A549 (cell line): ENCODE results near the gene RPL13A. TPM values are rescaled to one million over a fixed set of nuclear protein-coding genes. Genes with fewer than 3 reads are reported as not detected.

Experiments
- ATAC-seq, 2 experiments: fragments of 200-7000 bp in 1 of 2; fragments of >200 bp in 1 of 2; cut with Nextera tagmentation in 1 of 2; cut with Tn5 transposase in 1 of 2; 3 replicates each; pipeline versions ENCODE4 v1.8.0 to v1.9.1; 2018 to 2020; ENCODE audit warnings: mild to moderate bottlenecking in 1 of 2, moderate library complexity in 1 of 2
- CTCF ChIA-PET: fragments of 300-600 bp; sonication (Branson Sonifier 250); formaldehyde crosslinking; extraction: SDS; loops from one replicate; lab custom pipeline; 2021; ENCODE audit warnings: antibody characterized with exemption, inconsistent platforms; lab: Yijun Ruan, JAX
- POLR2A ChIA-PET: fragments of 350-600 bp; formaldehyde crosslinking; extraction: SDS; loops from one replicate; lab custom pipeline; 2021; ENCODE audit warnings: antibody characterized with exemption, inconsistent platforms; lab: Yijun Ruan, JAX
- DNase-seq, 2 experiments: peaks; one replicate each; pipeline versions ENCODE4 v3.0.0 to v3.0.0-alpha.2; 2011 to 2016; ENCODE audit warnings: low read depth in 1 of 2, low spot score in 1 of 2
- FAIRE-seq: peaks from 2 replicates; lab custom pipeline; 2011; peaks lifted over from hg19 to GRCh38; lab: Jason Lieb, UNC
- H3K27ac ChIP-seq, 2 experiments: fragments of >200 bp; sonication (Bioruptor Twin); formaldehyde crosslinking; 3 replicates each; pipeline ENCODE4 v1.5.1; 2016 to 2017
- H3K4me1 ChIP-seq: fragments of >200 bp; sonication (Bioruptor Twin); formaldehyde crosslinking; 3 replicates; pipeline ENCODE4 v1.6.1; 2016
- H3K4me2 ChIP-seq: fragments of >200 bp; sonication (Bioruptor Twin); formaldehyde crosslinking; 3 replicates; pipeline ENCODE4 v1.6.1; 2016
- H3K4me3 ChIP-seq: fragments of >200 bp; sonication (Bioruptor Twin); formaldehyde crosslinking; 3 replicates; pipeline ENCODE4 v1.5.1; 2016
- H3K9me3 ChIP-seq: fragments of >200 bp; sonication (Bioruptor Twin); formaldehyde crosslinking; 3 replicates; pipeline ENCODE4 v1.6.1; 2016
- CBX8 ChIP-seq: fragments of 200-600 bp; sonication (generic); IDR thresholded peaks from 2 replicates; pipeline ENCODE4 v1.6.1; 2016
- CHD2 ChIP-seq: fragments of 150-350 bp; IDR thresholded peaks from 2 replicates; pipeline ENCODE4 v1.6.1; 2014; ENCODE audit warnings: low read length; ENCODE audit not compliant: partially characterized antibody
- EHF ChIP-seq: fragments of 250-450 bp; sonication (Bioruptor Pico); IDR thresholded peaks from 2 replicates; pipeline ENCODE4 v1.5.0; 2020; ENCODE audit warnings: mild to moderate bottlenecking
- ESRRA ChIP-seq: fragments of 150-350 bp; IDR thresholded peaks from 2 replicates; pipeline ENCODE4 v1.6.1; 2014; ENCODE audit warnings: mild to moderate bottlenecking, low read length, borderline replicate concordance
- FOSL2 ChIP-seq, 2 experiments: fragments of 450-650 bp in 1 of 2; fragments of >200 bp in 1 of 2; sonication (Bioruptor Twin) in 1 of 2; formaldehyde crosslinking; IDR thresholded peaks; 2 replicates each; pipeline versions ENCODE4 v1.5.0 to v1.6.1; 2016 to 2020; ENCODE audit warnings: mild to moderate bottlenecking in 1 of 2, moderate library complexity in 1 of 2
- HDAC2 ChIP-seq: fragments of 200-600 bp; sonication (generic); IDR thresholded peaks from 2 replicates; pipeline ENCODE4 v1.6.1; 2016
- HOXA7 ChIP-seq: fragments of 250-450 bp; sonication (Bioruptor Pico); IDR thresholded peaks from 2 replicates; pipeline ENCODE4 v1.5.0; 2020; ENCODE audit warnings: mild to moderate bottlenecking, moderate library complexity
- HOXB5 ChIP-seq: fragments of 250-450 bp; sonication (Bioruptor Pico); IDR thresholded peaks from 2 replicates; pipeline ENCODE4 v1.5.0; 2020; ENCODE audit warnings: mild to moderate bottlenecking, moderate library complexity
- JUNB ChIP-seq: fragments of >200 bp; sonication (Bioruptor Twin); formaldehyde crosslinking; IDR thresholded peaks from 2 replicates; pipeline ENCODE4 v1.6.1; 2016
- KDM1A ChIP-seq: fragments of 200-600 bp; sonication (generic); IDR thresholded peaks from 2 replicates; pipeline ENCODE4 v1.6.1; 2016; ENCODE audit warnings: low read depth, mild to moderate bottlenecking
- MAFK ChIP-seq: fragments of 450-650 bp; IDR thresholded peaks from 2 replicates; pipeline ENCODE4 v1.6.1; 2014; ENCODE audit not compliant: partially characterized antibody
- MAZ ChIP-seq: fragments of 150-350 bp; IDR thresholded peaks from 2 replicates; pipeline ENCODE4 v1.6.1; 2014; ENCODE audit warnings: antibody characterized with exemption, low read depth, low read length, borderline replicate concordance
- MYC ChIP-seq: IDR thresholded peaks from 2 replicates; pipeline ENCODE4 v1.6.1; 2012; ENCODE audit warnings: mild to moderate bottlenecking, inconsistent platforms, low read length, improper control_type of control experiment, borderline replicate concordance
- NR3C1 ChIP-seq: fragments of >200 bp; sonication (Bioruptor Twin); formaldehyde crosslinking; IDR thresholded peaks from 3 replicates; pipeline ENCODE4 v1.6.1; 2017
- POLR2A ChIP-seq: IDR thresholded peaks from 2 replicates; pipeline ENCODE4 v1.6.1; 2012; ENCODE audit warnings: mild to moderate bottlenecking, low read length
- POLR2AphosphoS2 ChIP-seq: conservative IDR thresholded peaks from 2 replicates; pipeline ENCODE4 v1.6.1; 2012; ENCODE audit warnings: low read length, improper control_type of control experiment, inconsistent platforms
- RAD21 ChIP-seq, 2 experiments: fragments of >200 bp in 1 of 2; sonication (Bioruptor Twin) in 1 of 2; formaldehyde crosslinking in 1 of 2; IDR thresholded peaks in 1 of 2; conservative IDR thresholded peaks in 1 of 2; 2 replicates in 1 of 2; 3 replicates in 1 of 2; pipeline ENCODE4 v1.6.1; 2012 to 2018; ENCODE audit warnings: inconsistent platforms in 1 of 2
- RARB ChIP-seq: fragments of 250-450 bp; sonication (Bioruptor Pico); IDR thresholded peaks from 2 replicates; pipeline ENCODE4 v1.8.0; 2021; ENCODE audit warnings: mild to moderate bottlenecking, moderate library complexity
- RNF2 ChIP-seq: fragments of 200-600 bp; sonication (generic); IDR thresholded peaks from 2 replicates; pipeline ENCODE4 v1.6.1; 2016; ENCODE audit warnings: low read depth, mild to moderate bottlenecking, antibody characterized with exemption, moderate library complexity, borderline replicate concordance
- SREBF2 ChIP-seq: fragments of 450-650 bp; IDR thresholded peaks from 2 replicates; pipeline ENCODE4 v1.6.1; 2014; ENCODE audit warnings: mild to moderate bottlenecking, moderate library complexity
- ZC3H11A ChIP-seq: fragments of 450-650 bp; IDR thresholded peaks from 2 replicates; pipeline ENCODE4 v1.6.1; 2014; ENCODE audit warnings: antibody characterized with exemption, mild to moderate bottlenecking
- ZNF302 ChIP-seq: fragments of 250-450 bp; sonication (Bioruptor Pico); IDR thresholded peaks from 2 replicates; pipeline ENCODE4 v1.9.0; 2021; ENCODE audit warnings: inconsistent platforms, mild to moderate bottlenecking, moderate library complexity
- ZSCAN20 ChIP-seq: fragments of 250-450 bp; sonication (Bioruptor Pico); IDR thresholded peaks from 2 replicates; pipeline ENCODE4 v1.8.0; 2022; ENCODE audit warnings: mild to moderate bottlenecking, moderate library complexity
- WGBS: methylation state at CpG from one replicate; pipeline ENCODE4 v1.1.6; 2017; ENCODE audit errors: missing lambda C conversion rate; 5-methylcytosine and 5-hydroxymethylcytosine counted together
- polyA plus RNA-seq, 4 experiments: library from polyadenylated mRNA; depleted of rRNA in 3 of 4; stranded (reverse); fragments of >200 nt; fragmentation: RNase III in 1 of 4; extraction: RNeasy Plus Mini Kit Qiagen cat#74134 plus additional on column Dnase treatment in 1 of 4; gene quantifications; 2 replicates in 3 of 4; 3 replicates in 1 of 4; pipeline ENCODE4 v1.2.3, GENCODE V29; 2011 to 2017
- TF ChIP-seq, protein P1 (sequence below): fragments of 250-450 bp; sonication (Bioruptor Pico); IDR thresholded peaks from 2 replicates; pipeline ENCODE4 v1.5.0; 2021; ENCODE audit warnings: mild to moderate bottlenecking, moderate library complexity, borderline replicate concordance
- TF ChIP-seq, protein P2 (sequence below): fragments of >200 bp; sonication (Bioruptor Twin); formaldehyde crosslinking; IDR thresholded peaks from 3 replicates; pipeline ENCODE4 v1.5.1; 2016
- TF ChIP-seq, protein P3 (sequence below): fragments of 450-650 bp; IDR thresholded peaks from 2 replicates; pipeline ENCODE4 v1.6.1; 2014; ENCODE audit warnings: antibody characterized with exemption
- TF ChIP-seq, protein P4 (sequence below): fragments of 250-450 bp; sonication (Bioruptor Pico); IDR thresholded peaks from 2 replicates; pipeline ENCODE4 v1.5.0; 2020; ENCODE audit warnings: low read depth, mild to moderate bottlenecking, moderate library complexity
- TF ChIP-seq, protein P5 (sequence below): IDR thresholded peaks from 2 replicates; pipeline ENCODE4 v1.6.1; 2012

RPL13A gene
- polyA plus RNA-seq, 2 of the 4 experiments (the other 2 are of a cell fraction), result 3,595 to 5,410 TPM

DNA sequence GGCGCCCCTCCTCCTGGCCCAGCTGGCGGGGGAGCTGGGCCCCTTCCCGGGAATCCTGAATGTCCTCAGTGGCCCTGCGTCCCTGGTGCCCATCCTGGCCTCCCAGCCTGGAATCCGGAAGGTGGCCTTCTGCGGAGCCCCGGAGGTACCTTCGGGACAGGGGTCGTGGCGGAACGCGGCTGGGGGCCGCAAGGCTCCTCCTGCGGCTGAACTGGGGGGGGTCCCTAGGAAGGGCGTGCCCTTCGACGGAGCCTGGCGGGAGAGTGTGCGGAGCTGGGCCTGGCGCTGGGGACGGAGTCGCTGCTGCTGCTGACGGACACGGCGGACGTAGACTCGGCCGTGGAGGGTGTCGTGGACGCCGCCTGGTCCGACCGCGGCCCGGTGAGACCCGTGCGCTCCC lies 25.8 kb upstream of the RPL13A start:
- no peak overlapping the region for H3K4me2 ChIP-seq
- H3K9me3 ChIP-seq, result no peaks in the 10 kb centered on the region
- H3K4me3 ChIP-seq, result no peak overlapping the region
- H3K4me1 ChIP-seq, result no peaks in the 10 kb centered on the region
- WGBS, result 97% methylated on average over 37 of the region's 37 CpGs
- no peak for TF ChIP-seq POLR2A
- no peak for TF ChIP-seq FOSL2 (IDR thresholded peaks at IDR 0.05)
- TF ChIP-seq FOSL2 (CRISPR knock-in tag; IDR thresholded peaks at IDR 0.05), result no peak
- no peak for TF ChIP-seq RAD21 (conservative IDR thresholded peaks at IDR 0.05 in 1 of 2, IDR thresholded peaks at IDR 0.05 in 1 of 2)
- no peak for TF ChIP-seq EHF (CRISPR knock-in tag)
- no peak for TF ChIP-seq RARB (CRISPR knock-in tag)
- no peak for TF ChIP-seq RNF2
- ATAC-seq (no peak), DNase-seq (no peak), FAIRE-seq (no peak)
- ChIA-PET POLR2A (interaction anchor here (0.6 kb wide), 1 partner anchor 125 kb away, joined by 3 read pairs; no protein-coding TSS in a partner anchor), CTCF (interaction anchor here (5.7 to 12.6 kb wide), 2 partner anchors 10 to 16 kb away, joined by 72 to 97 read pairs; partner anchors contain the start of gene FLT3LG)
- no peak overlapping the region for H3K27ac ChIP-seq

DNA sequence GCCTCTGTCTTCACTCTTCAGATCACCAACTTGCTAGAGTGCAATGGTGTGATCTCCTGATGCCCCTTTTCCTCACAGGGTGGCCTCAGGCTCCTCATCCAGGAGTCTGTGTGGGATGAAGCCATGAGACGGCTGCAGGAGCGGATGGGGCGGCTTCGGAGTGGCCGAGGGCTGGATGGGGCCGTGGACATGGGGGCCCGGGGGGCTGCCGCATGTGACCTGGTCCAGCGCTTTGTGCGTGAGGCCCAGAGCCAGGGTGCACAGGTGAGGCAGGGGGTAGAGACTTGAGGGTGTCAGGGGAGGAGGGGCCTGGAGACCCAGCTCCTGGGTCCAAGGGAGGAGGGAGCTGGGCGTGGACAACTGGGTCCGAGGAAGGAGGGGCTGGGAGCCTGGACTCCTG lies 24.9 kb upstream of the RPL13A start:
- FAIRE-seq, result no peak
- ChIA-PET POLR2A (no interaction called here), CTCF (interaction anchor here (5.7 to 12.6 kb wide), 2 partner anchors 10 to 15 kb away, joined by 72 to 97 read pairs; partner anchors contain the start of gene FLT3LG)

DNA sequence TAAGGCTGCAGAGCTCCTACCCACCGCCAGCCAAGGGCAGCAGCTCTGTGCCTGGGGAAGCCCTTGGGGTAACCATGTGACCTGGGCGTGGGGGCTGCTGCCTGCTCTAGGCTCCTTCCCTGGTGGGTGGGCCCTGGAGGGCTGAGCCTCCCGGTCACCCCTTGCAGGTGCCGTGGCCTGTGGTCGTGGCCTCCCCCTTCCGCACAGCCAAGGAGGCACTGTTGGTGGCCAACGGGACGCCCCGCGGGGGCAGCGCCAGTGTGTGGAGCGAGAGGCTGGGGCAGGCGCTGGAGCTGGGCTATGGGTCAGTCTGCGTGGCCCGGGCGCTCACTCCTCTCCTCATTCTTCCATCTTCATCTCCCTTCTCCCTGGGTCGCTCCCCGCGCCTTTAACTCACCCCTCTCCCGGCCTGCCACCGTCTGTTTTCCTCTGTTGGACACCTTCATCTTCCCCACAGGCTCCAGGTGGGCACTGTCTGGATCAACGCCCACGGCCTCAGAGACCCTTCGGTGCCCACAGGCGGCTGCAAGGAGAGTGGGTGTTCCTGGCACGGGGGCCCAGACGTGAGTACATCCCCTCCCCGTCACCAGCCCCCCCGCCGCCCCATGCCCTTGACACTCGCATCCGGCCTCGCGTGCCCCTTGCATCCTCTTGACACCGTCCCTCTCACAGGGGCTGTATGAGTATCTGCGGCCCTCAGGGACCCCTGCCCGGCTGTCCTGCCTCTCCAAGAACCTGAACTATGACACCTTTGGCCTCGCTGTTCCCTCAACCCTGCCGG lies 23.3 kb upstream of the RPL13A start:
- ChIA-PET POLR2A (interaction anchor here (1.6 kb wide), 1 partner anchor 11 kb away, joined by 4 read pairs; the partner anchor contains the start of gene ALDH16A1), CTCF (interaction anchor here (1.3 to 2.5 kb wide), 5 partner anchors 9 to 107 kb away, joined by 4 to 14 read pairs (median 7); partner anchors contain the start of gene FLT3LG)
- Histone ChIP-seq H3K27ac (no peak overlapping the region), H3K4me3 (no peak overlapping the region), H3K9me3 (no peaks in the 10 kb centered on the region)
- WGBS, result 93% methylated on average over 38 of the region's 39 CpGs
- TF ChIP-seq CHD2 (no peak), HOXB5 (CRISPR knock-in tag) (no peak), ZC3H11A (no peak), NR3C1 (no peak), MAZ (no peak)
- TF ChIP-seq, protein P1, sequence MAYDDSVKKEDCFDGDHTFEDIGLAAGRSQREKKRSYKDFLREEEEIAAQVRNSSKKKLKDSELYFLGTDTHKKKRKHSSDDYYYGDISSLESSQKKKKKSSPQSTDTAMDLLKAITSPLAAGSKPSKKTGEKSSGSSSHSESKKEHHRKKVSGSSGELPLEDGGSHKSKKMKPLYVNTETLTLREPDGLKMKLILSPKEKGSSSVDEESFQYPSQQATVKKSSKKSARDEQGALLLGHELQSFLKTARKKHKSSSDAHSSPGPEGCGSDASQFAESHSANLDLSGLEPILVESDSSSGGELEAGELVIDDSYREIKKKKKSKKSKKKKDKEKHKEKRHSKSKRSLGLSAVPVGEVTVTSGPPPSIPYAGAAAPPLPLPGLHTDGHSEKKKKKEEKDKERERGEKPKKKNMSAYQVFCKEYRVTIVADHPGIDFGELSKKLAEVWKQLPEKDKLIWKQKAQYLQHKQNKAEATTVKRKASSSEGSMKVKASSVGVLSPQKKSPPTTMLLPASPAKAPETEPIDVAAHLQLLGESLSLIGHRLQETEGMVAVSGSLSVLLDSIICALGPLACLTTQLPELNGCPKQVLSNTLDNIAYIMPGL (CRISPR knock-in tag), result no peak
- TF ChIP-seq, protein P2, sequence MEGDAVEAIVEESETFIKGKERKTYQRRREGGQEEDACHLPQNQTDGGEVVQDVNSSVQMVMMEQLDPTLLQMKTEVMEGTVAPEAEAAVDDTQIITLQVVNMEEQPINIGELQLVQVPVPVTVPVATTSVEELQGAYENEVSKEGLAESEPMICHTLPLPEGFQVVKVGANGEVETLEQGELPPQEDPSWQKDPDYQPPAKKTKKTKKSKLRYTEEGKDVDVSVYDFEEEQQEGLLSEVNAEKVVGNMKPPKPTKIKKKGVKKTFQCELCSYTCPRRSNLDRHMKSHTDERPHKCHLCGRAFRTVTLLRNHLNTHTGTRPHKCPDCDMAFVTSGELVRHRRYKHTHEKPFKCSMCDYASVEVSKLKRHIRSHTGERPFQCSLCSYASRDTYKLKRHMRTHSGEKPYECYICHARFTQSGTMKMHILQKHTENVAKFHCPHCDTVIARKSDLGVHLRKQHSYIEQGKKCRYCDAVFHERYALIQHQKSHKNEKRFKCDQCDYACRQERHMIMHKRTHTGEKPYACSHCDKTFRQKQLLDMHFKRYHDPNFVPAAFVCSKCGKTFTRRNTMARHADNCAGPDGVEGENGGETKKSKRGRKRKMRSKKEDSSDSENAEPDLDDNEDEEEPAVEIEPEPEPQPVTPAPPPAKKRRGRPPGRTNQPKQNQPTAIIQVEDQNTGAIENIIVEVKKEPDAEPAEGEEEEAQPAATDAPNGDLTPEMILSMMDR, result no peak
- TF ChIP-seq, all 56 proteins: peak for 0
- FAIRE-seq (no peak), ATAC-seq (peak; percentile 14; a peak in 3 of 6 replicates), DNase-seq (no peak)
- H3K4me2 ChIP-seq, result no peak overlapping the region
- peaks cover 3% of the 10 kb centered on the region; the same call in 1 of the 3 replicates for H3K4me1 ChIP-seq

More for the DNA sequence above, 24.9 kb upstream of the RPL13A start:
- DNase-seq (peak in 1 of 2 experiments; percentile 42), ATAC-seq (no peak)
- TF ChIP-seq SREBF2 (no peak), MYC (no peak), JUNB (no peak), KDM1A (no peak), ZNF302 (CRISPR knock-in tag) (no peak), MAFK (no peak), CBX8 (no peak), POLR2AphosphoS2 (no peak), FOSL2 (IDR thresholded peaks at IDR 0.05) (no peak), FOSL2 (CRISPR knock-in tag; IDR thresholded peaks at IDR 0.05) (no peak), RNF2 (no peak), ZSCAN20 (CRISPR knock-in tag) (no peak), ESRRA (no peak), HOXA7 (CRISPR knock-in tag) (no peak), HDAC2 (no peak)
- TF ChIP-seq, protein P3, sequence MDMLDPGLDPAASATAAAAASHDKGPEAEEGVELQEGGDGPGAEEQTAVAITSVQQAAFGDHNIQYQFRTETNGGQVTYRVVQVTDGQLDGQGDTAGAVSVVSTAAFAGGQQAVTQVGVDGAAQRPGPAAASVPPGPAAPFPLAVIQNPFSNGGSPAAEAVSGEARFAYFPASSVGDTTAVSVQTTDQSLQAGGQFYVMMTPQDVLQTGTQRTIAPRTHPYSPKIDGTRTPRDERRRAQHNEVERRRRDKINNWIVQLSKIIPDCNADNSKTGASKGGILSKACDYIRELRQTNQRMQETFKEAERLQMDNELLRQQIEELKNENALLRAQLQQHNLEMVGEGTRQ, result no peak
- TF ChIP-seq, protein P4, sequence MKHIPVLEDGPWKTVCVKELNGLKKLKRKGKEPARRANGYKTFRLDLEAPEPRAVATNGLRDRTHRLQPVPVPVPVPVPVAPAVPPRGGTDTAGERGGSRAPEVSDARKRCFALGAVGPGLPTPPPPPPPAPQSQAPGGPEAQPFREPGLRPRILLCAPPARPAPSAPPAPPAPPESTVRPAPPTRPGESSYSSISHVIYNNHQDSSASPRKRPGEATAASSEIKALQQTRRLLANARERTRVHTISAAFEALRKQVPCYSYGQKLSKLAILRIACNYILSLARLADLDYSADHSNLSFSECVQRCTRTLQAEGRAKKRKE (CRISPR knock-in tag), result no peak
- TF ChIP-seq, protein P5, sequence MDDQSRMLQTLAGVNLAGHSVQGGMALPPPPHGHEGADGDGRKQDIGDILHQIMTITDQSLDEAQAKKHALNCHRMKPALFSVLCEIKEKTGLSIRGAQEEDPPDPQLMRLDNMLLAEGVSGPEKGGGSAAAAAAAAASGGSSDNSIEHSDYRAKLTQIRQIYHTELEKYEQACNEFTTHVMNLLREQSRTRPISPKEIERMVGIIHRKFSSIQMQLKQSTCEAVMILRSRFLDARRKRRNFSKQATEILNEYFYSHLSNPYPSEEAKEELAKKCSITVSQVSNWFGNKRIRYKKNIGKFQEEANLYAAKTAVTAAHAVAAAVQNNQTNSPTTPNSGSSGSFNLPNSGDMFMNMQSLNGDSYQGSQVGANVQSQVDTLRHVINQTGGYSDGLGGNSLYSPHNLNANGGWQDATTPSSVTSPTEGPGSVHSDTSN, result no peak
- Histone ChIP-seq H3K4me3 (no peak overlapping the region), H3K27ac (no peak overlapping the region), H3K9me3 (no peaks in the 10 kb centered on the region), H3K4me2 (no peak overlapping the region), H3K4me1 (no peaks in the 10 kb centered on the region)
- WGBS, result 94% methylated on average over 12 of the region's 12 CpGs
